Suppressor macrophage treated with lipopolysaccharide for 4 hours (primary cell): Measurements from ENCODE around the gene GPR17.
A peak's percentile ranks its signal among the peaks of the same experiment; 100 is the strongest.

ENCODE experiments used
- DNase-seq: peaks from one replicate; pipeline ENCODE4 v3.0.0-alpha.2; 2020

The GPR17 gene

DNA sequence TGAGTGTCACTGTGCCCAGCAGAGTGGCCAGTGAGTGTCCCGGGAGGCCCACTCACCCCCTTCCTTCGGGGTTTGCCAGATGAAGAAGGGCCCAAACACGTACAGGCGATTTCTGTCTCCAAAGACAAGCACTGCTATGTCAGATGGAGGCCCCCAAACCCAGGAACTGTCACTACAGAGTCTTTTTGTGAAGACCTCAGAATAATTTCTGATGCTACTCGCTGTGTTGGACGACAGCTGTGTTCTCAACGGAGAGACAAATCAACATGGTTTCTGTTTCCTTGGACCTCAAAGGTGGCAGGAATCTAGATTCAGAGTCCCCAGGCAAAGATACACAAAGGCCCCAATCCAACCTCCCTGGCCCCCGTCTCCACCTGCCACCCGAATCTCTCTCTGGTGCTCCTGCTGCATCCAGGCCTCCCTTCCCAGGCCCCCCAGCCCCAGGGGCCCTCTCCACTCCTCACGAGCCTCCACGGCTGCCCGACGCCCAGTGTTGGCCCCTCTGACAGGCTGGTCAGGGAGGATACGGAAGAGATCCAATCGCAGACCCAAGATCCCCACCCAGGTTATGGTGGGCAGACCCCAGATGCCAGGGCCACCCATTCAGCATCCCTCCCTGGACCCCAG lies 2.4 kb upstream of the GPR17 start:
- no peak for DNase-seq

DNA sequence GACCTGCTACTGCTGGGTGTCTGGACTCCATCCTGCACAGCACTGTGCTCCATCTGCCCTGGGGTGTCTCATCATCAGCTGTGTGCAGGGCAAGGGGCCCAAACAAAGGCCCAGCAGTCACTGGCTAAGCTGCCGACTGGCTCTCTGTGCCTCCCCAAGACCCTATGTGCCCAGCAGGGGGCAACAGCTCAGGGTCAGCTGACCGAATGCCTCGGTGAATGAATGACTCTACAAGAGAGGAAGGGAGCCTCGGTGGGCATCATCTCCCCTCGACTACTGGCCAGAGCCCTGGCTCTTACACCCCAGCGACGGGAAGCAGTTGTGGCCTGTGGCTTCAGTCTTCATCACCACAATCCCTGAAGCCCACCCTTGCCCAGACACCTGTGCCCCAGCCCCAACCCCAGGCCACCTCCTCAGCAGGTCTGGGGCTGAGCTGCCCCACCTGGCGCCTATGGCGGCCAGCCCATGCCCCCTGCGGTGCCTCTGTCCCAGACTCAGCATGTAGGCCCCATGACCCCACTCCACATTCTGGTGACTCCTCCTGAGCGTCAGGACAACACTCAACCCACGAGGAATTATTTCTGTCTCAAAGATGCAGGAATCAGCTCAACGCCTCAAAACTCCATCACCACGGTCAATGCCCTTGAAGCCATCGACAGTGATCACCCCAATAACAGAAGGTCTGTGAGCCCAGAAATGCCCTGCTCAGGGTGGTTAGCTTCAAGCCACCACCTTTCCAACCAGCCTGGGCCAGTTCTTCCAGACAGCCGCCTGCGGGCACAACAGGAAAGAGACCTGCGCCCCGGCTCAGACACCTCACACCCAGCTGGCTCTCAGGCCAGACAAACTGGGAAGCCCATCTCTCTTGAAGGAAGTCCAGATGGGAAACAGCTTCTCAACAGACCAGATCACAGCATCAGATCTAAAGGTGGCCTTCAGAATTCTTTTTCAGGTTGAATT lies 1.6 kb upstream of the GPR17 start:
- DNase-seq, result no peak

GRCh38 chr2:127645026-127645394 lies 943 bp upstream of the GPR17 start:
- no peak for DNase-seq

DNA sequence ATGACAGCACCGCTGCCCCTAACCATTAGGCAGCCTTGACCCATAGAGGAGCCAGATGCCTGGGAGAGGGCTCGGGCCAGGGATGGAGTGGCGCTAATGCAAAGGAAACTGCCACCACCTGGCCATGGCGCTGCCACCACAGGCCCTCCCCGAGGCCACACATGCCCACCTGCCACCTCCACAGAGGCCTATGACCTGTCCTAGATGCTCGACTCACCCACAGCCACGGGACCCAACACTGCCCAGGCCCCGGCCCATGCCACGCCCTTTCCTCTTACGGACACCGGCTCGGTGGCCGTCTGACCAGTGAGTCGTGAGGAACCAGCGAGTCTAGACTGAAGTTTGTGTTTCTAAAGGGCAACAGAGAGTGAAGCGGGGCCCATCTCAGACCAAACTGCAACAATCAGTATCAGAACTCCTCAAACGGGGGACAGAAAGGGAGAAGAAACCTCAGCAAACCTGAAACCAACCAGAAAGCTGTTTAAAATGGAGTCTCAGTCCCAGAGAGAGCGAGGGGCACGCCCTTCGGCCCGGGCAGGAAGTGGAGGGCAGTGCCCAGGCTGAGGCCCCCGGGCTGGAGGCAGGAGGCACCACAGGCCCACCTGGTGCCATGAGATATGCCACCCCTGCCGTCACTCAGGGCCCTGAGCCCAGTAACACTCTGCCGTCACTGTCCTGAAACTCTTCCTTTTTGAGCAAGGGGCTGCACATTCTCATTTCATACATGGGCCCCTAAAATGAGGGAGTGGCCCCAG lies 711 bp downstream of the GPR17 start:
- no peak for DNase-seq

GRCh38 chr2:127647242-127648190 lies 1.6 kb downstream of the GPR17 start:
- no peak for DNase-seq

DNA sequence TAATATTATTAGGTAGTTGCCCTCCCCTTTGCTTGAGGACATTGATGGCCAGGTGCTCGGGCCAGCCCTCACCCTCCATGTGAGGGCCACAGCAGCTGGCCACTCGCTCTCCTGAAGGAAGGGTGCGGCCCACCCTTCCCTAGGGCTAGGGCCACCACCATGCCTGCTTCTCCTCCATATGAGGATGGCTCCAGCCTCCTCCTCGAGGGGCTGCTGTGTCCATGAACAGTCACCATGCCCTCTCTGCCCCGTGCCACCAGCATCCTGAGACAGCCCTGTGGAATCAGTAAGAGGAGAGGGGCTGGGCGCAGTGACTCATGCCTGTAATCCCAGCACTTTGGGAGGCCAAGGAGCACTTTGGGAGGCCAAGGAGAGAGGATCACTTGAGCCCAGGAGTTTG lies 2.4 kb downstream of the GPR17 start:
- DNase-seq, result no peak

DNA sequence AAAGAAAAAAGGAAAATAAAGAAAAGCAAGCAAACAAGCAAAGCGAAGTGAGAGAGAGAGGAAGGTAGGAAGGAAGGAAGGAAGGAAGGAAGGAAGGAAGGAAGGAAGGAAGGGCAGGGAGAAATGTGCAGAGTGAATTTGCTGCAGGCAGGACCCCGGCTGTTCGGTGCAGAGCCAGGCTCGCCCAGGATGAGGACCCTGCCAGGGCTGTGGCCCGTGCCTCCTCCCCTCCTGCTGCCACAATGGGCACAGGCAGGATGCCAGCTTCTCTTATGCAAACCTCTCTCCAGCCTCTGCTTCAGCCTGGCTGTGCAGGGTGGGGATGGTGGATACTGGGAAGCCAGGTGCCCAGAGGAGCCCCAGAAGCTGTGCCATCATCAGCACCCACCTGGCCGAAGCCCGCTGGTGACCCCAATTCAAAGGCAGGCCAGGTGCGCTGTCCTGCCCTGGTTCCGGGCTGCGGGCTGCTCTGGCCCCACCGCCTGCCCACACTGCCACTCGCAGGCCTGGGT lies 3.2 kb downstream of the GPR17 start:
- no peak for DNase-seq

GRCh38 chr2:127649684-127650040 lies 3.7 kb downstream of the GPR17 start:
- DNase-seq, result peak; percentile 95

GRCh38 chr2:127650041-127650784 lies 4.3 kb downstream of the GPR17 start:
- DNase-seq, result no peak

DNA sequence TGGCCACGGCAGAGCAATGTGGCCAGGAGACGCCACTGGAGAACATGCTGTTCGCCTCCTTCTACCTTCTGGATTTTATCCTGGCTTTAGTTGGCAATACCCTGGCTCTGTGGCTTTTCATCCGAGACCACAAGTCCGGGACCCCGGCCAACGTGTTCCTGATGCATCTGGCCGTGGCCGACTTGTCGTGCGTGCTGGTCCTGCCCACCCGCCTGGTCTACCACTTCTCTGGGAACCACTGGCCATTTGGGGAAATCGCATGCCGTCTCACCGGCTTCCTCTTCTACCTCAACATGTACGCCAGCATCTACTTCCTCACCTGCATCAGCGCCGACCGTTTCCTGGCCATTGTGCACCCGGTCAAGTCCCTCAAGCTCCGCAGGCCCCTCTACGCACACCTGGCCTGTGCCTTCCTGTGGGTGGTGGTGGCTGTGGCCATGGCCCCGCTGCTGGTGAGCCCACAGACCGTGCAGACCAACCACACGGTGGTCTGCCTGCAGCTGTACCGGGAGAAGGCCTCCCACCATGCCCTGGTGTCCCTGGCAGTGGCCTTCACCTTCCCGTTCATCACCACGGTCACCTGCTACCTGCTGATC lies 4.9 kb downstream of the GPR17 start:
- DNase-seq, result no peak

DNA sequence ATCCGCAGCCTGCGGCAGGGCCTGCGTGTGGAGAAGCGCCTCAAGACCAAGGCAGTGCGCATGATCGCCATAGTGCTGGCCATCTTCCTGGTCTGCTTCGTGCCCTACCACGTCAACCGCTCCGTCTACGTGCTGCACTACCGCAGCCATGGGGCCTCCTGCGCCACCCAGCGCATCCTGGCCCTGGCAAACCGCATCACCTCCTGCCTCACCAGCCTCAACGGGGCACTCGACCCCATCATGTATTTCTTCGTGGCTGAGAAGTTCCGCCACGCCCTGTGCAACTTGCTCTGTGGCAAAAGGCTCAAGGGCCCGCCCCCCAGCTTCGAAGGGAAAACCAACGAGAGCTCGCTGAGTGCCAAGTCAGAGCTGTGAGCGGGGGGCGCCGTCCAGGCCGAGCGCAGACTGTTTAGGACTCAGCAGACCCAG lies 5.4 kb downstream of the GPR17 start:
- no peak for DNase-seq

DNA sequence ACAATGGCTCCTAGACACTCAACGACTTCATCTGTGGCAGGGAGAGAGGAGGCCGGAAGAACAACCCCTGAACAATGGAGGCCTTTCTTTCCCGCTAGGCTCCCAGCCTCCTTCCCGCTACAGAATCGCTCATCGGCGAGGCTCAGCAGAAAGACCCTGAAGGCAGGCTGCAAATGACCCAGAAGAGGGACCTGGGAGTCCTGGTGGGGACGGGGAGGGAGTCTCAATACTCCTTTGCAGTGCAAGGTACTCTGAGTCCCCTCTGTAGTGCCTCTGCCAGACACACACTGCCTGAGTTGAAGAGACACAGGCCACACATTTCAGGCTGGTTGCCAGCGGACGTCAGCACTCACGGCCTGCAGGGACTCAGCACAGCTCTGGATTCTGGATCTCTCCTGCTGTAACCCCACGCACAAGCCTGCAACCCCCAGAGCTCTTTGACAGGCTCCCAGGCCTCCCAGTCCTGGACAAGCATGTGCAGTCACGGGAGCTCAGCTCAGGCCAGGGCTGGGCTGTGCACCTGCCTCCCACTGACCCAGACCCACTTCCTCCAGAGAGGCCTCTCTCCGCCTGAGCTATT lies 6.1 kb downstream of the GPR17 start:
- no peak for DNase-seq

DNA sequence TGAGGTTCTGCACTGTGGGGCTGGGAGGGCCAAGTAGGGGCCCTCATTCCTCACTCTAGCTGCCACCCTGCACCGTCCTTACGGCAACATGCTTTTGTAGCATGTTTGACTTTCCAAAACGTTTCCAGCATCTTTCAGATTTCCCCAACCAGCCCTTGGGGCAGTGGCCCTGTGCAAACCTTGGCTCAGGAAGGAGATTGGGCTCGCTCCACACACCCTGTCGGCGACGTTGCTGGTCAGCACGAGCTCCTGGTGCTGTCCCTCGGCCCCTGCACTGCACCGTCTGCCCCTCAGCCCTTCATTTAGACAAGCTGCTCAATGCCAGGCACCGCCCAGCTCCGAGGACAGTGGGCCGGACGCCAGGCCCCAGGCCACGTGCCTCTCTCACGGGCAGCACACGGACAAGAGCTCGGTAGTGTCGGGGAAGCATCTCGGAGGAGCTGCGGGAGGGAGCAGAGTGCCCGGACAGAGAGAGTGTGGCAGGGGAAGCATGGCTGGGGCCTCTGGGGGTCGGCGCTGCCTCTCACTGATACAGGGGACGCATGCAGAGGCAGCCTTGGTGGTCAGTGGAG lies 6.9 kb downstream of the GPR17 start:
- DNase-seq, result no peak

DNA sequence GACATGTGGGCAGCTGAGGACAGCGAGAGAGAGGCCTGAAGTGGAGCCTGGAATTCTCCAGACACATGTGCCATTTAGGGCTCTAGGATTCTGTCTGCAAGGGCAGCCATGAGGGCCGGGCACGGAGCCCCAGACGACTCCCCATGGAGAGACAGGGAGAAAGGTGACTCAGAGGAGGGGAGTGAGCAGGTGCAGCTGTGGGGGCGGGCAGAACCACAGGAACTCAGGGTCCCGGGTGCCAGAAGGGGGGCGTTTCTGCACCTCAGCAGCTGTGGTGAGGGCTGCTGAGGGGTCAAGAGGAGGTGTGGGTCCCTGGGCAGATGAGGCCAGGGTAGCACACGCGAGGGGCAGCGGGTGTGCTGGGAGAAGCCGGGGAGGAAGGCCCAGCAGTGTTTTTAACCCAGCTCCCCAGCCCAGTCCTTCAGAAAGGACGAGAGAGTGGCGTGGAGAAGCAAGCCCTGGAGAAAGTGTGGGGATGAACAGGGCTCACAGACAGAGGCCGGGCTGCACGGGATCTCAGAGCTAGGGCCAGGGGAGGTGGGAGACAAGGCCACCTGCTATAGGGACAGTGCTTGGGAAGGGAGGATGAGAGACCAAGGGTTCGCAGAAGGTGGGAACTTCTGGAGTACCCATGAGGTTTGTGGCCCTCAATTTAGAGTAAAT lies 7.6 kb downstream of the GPR17 start:
- no peak for DNase-seq

DNA sequence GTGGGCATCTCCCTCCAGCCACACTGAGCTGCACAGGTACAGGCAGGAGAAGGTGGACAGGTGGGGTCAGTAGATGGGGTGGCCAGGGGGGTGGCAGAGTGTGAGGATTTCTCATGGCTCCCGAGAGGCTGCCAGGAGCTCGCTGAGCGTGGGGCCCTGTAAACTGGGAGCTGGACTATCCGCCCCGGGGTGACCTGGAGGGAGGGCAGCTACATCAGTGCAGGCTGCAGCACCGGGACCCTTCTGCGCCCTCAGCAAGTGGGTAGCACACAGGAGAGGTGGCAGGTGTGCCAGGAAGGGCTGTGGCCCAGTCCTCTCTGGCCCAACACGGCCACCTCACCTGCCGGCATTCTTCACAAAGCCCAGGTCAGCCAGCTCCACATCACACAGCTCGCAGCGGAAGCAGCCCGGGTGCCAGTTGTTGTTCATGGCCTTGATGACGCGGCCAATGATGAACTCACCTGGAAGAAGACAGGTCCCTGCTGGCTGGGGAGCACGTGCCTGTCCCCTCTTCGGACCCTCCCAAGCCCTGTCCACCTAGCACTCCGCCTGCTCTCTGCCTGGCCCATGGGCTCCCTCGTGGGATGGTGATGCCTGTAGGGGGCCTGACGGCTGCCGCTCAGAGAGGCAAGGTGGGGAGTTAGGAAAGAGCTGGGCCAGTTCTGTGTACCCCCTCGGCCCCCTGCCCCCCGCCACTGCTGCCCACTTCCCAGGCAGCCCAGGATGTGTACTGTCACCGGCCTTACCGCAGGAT lies 8.3 kb downstream of the GPR17 start:
- no peak for DNase-seq

- DNase-seq, result no peak
Observed at GRCh38 chr2:127654838-127655175, 8.9 kb downstream of the GPR17 start.

- no peak for DNase-seq
Observed at GRCh38 chr2:127655209-127656073, 9.5 kb downstream of the GPR17 start.

DNA sequence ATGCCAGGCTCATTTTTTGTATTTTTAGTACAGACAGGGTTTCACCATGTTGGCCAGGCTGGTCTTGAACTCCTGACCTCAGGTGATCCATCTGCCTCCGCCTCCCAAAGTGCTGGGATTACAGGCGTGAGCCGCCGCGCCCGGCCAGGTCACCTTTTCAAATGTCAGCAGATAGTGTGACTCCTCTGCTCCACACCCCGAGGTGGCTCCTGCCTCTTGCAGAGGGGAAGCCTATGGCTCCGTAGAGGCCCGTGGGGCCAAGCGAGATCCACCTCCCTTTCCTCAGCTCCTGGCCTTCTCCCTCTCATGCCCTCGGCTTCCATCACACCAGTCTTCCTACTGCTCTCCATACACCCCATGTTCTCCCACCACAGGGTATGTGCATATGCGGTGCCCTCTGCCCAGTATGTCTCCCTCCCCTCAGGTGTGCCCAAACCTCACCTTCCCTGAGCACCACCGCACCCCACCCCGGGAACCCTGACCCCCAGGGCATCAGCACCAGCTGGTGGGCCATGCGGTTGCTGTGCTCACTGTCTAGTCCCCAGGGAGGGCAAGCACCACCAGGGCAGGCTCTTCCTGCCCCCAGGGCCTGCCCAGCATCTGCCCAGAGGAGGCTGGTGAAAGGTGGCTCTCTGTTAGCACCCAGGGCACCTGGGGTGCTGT lies 10.7 kb downstream of the GPR17 start:
- DNase-seq, result no peak
